Osteoblast (primary cell): ENCODE data around the gene CPED1. TPM values are rescaled to one million over a fixed set of nuclear protein-coding genes. Genes with fewer than 3 reads are reported as not detected.

Experiments
- DNase-seq: peaks from one replicate; pipeline ENCODE4 v3.0.0; 2011; ENCODE audit warnings: low spot score, mixed read lengths; ENCODE audit not compliant: insufficient read length; ENCODE audit errors: missing footprints
- H2AFZ ChIP-seq: 2 replicates; pipeline ENCODE4 v1.6.0; 2011; ENCODE audit warnings: mild to moderate bottlenecking, low read length
- H3K27ac ChIP-seq: 2 replicates; pipeline ENCODE4 v1.5.1; 2011; ENCODE audit warnings: mild to moderate bottlenecking, low read depth, low read length, moderate library complexity
- H3K27me3 ChIP-seq: 2 replicates; pipeline ENCODE4 v1.6.0; 2012; ENCODE audit warnings: mild to moderate bottlenecking, control low read depth, inconsistent platforms, low read length, moderate library complexity; ENCODE audit not compliant: insufficient read depth
- H3K36me3 ChIP-seq: 2 replicates; pipeline ENCODE4 v1.5.1; 2011; ENCODE audit warnings: mild to moderate bottlenecking, low read length, control low read depth, moderate library complexity; ENCODE audit not compliant: insufficient read depth
- H3K4me1 ChIP-seq: 2 replicates; pipeline ENCODE4 v1.5.1; 2011; ENCODE audit warnings: mild to moderate bottlenecking, low read length, control low read depth, moderate library complexity; ENCODE audit not compliant: insufficient read depth
- H3K4me2 ChIP-seq: 2 replicates; pipeline ENCODE4 v1.6.0; 2011; ENCODE audit warnings: mild to moderate bottlenecking, low read length; ENCODE audit not compliant: insufficient read depth
- H3K4me3 ChIP-seq: fragments of 200-600 bp; sonication (generic); 3 replicates; pipeline ENCODE4 v1.5.1; 2012; ENCODE audit warnings: mild to moderate bottlenecking, low read length, inconsistent platforms; ENCODE audit not compliant: insufficient read depth
- H3K79me2 ChIP-seq: 2 replicates; pipeline ENCODE4 v1.6.0; 2012; ENCODE audit warnings: mild to moderate bottlenecking, low read length, control low read depth, inconsistent platforms; ENCODE audit not compliant: insufficient read depth
- H3K9me3 ChIP-seq: 2 replicates; pipeline ENCODE4 v1.5.1; 2011; ENCODE audit warnings: low read depth, low read length, control low read depth
- H4K20me1 ChIP-seq: 2 replicates; pipeline ENCODE4 v1.6.0; 2012; ENCODE audit warnings: mild to moderate bottlenecking, low read length, control low read depth; ENCODE audit not compliant: insufficient read depth
- CTCF ChIP-seq: IDR thresholded peaks from 2 replicates; pipeline ENCODE4 v1.5.1; 2011; ENCODE audit warnings: mild to moderate bottlenecking, low read depth, low read length, moderate library complexity; ENCODE audit errors: extremely low read depth
- total RNA-seq: library from RNA; depleted of rRNA; stranded (reverse); fragments of >200 nt; gene quantifications from 2 replicates; pipeline ENCODE4 v1.2.3, GENCODE V29; 2012

CPED1 gene
- total RNA-seq, 1 donor = 30.8 TPM

GRCh38 chr7:121202834-121203233 lies 214.3 kb downstream of the CPED1 start:
- Histone ChIP-seq H2AFZ (no peak overlapping the region), H3K79me2 (no peaks in the 10 kb centered on the region), H3K4me2 (no peak overlapping the region), H3K27ac (no peak overlapping the region), H3K4me3 (no peak overlapping the region), H3K4me1 (no peaks in the 10 kb centered on the region), H3K36me3 (no peaks in the 10 kb centered on the region), H3K9me3 (no peaks in the 10 kb centered on the region), H4K20me1 (no peaks in the 10 kb centered on the region), H3K27me3 (no peaks in the 10 kb centered on the region)
- TF ChIP-seq CTCF = no peak
- no peak for DNase-seq

- no peak overlapping the region for H3K27ac ChIP-seq
- H3K4me2 ChIP-seq = no peak overlapping the region
- H2AFZ ChIP-seq = no peak overlapping the region
- no peaks in the 10 kb centered on the region for H4K20me1 ChIP-seq
- H3K9me3 ChIP-seq = no peaks in the 10 kb centered on the region
- no peaks in the 10 kb centered on the region for H3K79me2 ChIP-seq
- no peak overlapping the region for H3K4me3 ChIP-seq
- no peaks in the 10 kb centered on the region for H3K27me3 ChIP-seq
- H3K4me1 ChIP-seq = no peaks in the 10 kb centered on the region
- no peaks in the 10 kb centered on the region for H3K36me3 ChIP-seq
- TF ChIP-seq CTCF = no peak
- DNase-seq = no peak
Observed at GRCh38 chr7:121204537-121204936, 216.0 kb downstream of the CPED1 start.

GRCh38 chr7:121205777-121206176 lies 217.3 kb downstream of the CPED1 start:
- Histone ChIP-seq H3K79me2 (no peaks in the 10 kb centered on the region), H2AFZ (no peak overlapping the region), H3K36me3 (no peaks in the 10 kb centered on the region), H4K20me1 (no peaks in the 10 kb centered on the region), H3K27ac (no peak overlapping the region), H3K27me3 (no peaks in the 10 kb centered on the region), H3K9me3 (no peaks in the 10 kb centered on the region), H3K4me2 (no peak overlapping the region), H3K4me1 (no peaks in the 10 kb centered on the region), H3K4me3 (no peak overlapping the region)
- TF ChIP-seq CTCF = no peak
- DNase-seq = no peak

- Histone ChIP-seq H3K27ac (no peak overlapping the region), H3K4me3 (no peak overlapping the region), H3K27me3 (no peaks in the 10 kb centered on the region), H3K9me3 (no peaks in the 10 kb centered on the region), H3K4me2 (no peak overlapping the region), H2AFZ (no peak overlapping the region), H3K79me2 (no peaks in the 10 kb centered on the region), H4K20me1 (no peaks in the 10 kb centered on the region), H3K36me3 (no peaks in the 10 kb centered on the region), H3K4me1 (no peaks in the 10 kb centered on the region)
- no peak for TF ChIP-seq CTCF
- no peak for DNase-seq
Observed at GRCh38 chr7:121211253-121211652, 222.7 kb downstream of the CPED1 start.
